HepG2 (cell line): ENCODE results near the gene CEP97. TPM values are rescaled to one million over a fixed set of nuclear protein-coding genes. Genes with fewer than 3 reads are reported as not detected.
A peak's percentile ranks its signal among the peaks of the same experiment; 100 is the strongest.

Experiments used
- ARHGAP35 ChIP-seq: sonication (generic); formaldehyde crosslinking; IDR thresholded peaks from 2 replicates; pipeline ENCODE4 v1.9.0; 2022; ENCODE audit warnings: mild to moderate bottlenecking, inconsistent platforms, moderate library complexity, missing genetic modification reagents, borderline replicate concordance
- ETV6 ChIP-seq: sonication (generic); formaldehyde crosslinking; conservative IDR thresholded peaks from 2 replicates; pipeline ENCODE4 v1.4.0; 2020; ENCODE audit warnings: missing genetic modification reagents
- RXRA ChIP-seq: sonication (generic); formaldehyde crosslinking; IDR thresholded peaks from 2 replicates; pipeline ENCODE4 v1.5.1; 2020; ENCODE audit warnings: missing genetic modification reagents
- SAFB2 ChIP-seq: sonication (generic); formaldehyde crosslinking; IDR thresholded peaks from 2 replicates; pipeline ENCODE4 v1.5.1; 2020; ENCODE audit warnings: missing genetic modification reagents, low read depth, mild to moderate bottlenecking, borderline replicate concordance
- SNAPC2 ChIP-seq: sonication (generic); formaldehyde crosslinking; IDR thresholded peaks from 2 replicates; pipeline ENCODE4 v1.8.1; 2022; ENCODE audit warnings: mild to moderate bottlenecking, missing genetic modification reagents
- TBL1XR1 ChIP-seq: fragments of 150-350 bp; IDR thresholded peaks from 2 replicates; pipeline ENCODE4 v1.6.1; 2014; ENCODE audit warnings: borderline replicate concordance, low read length; ENCODE audit not compliant: partially characterized antibody
- ZBTB7B ChIP-seq: sonication (generic); formaldehyde crosslinking; IDR thresholded peaks from 2 replicates; pipeline ENCODE4 v1.4.0; 2020; ENCODE audit warnings: missing genetic modification reagents
- ZNF180 ChIP-seq: sonication (generic); formaldehyde crosslinking; IDR thresholded peaks from 2 replicates; pipeline ENCODE4 v1.4.0; 2020; ENCODE audit warnings: low read depth, missing genetic modification reagents, borderline replicate concordance
- ZNF484 ChIP-seq: sonication (generic); formaldehyde crosslinking; IDR thresholded peaks from 2 replicates; pipeline ENCODE4 v1.5.1; 2020; ENCODE audit warnings: mild to moderate bottlenecking, low read depth, missing genetic modification reagents, borderline replicate concordance
- ZNF550 ChIP-seq: sonication (generic); formaldehyde crosslinking; IDR thresholded peaks from 2 replicates; pipeline ENCODE4 v1.4.0; 2020; ENCODE audit warnings: mild to moderate bottlenecking, missing genetic modification reagents, borderline replicate concordance
- ZNF589 ChIP-seq: sonication (generic); formaldehyde crosslinking; conservative IDR thresholded peaks from 2 replicates; pipeline ENCODE4 v1.8.0; 2022; ENCODE audit warnings: mild to moderate bottlenecking, moderate library complexity, missing genetic modification reagents
- ZNF619 ChIP-seq: sonication (generic); formaldehyde crosslinking; IDR thresholded peaks from 2 replicates; pipeline ENCODE4 v1.4.0; 2020; ENCODE audit warnings: mild to moderate bottlenecking, missing genetic modification reagents
- ZNF704 ChIP-seq: sonication (generic); formaldehyde crosslinking; IDR thresholded peaks from 2 replicates; pipeline ENCODE4 v1.8.1; 2023; ENCODE audit warnings: mild to moderate bottlenecking, inconsistent platforms, moderate library complexity, missing genetic modification reagents, borderline replicate concordance
- ZNF709 ChIP-seq: sonication (generic); formaldehyde crosslinking; IDR thresholded peaks from 2 replicates; pipeline ENCODE4 v1.5.0; 2020; ENCODE audit warnings: mild to moderate bottlenecking, missing genetic modification reagents
- ZNF772 ChIP-seq: sonication (generic); formaldehyde crosslinking; IDR thresholded peaks from 2 replicates; pipeline ENCODE4 v1.5.0; 2020; ENCODE audit warnings: mild to moderate bottlenecking, missing genetic modification reagents
- polyA plus RNA-seq, 8 experiments: library from polyadenylated mRNA; depleted of rRNA in 3 of 8; stranded (reverse) in 7 of 8; unstranded in 1 of 8; fragments of >200 nt; fragmentation: Illumina TruSeq in 4 of 8; extraction: Trizol in 4 of 8; gene quantifications; 2 replicates each; pipeline versions ENCODE4 v1.2.1 to v1.2.3, GENCODE V29; 2011 to 2016; ENCODE audit warnings: low read depth in 4 of 8, missing spikeins in 1 of 8, mixed read lengths in 1 of 8; ENCODE audit not compliant: insufficient read depth in 1 of 8
- total RNA-seq, 5 experiments: library from RNA; depleted of rRNA; stranded (reverse); fragments of >200 nt; fragmentation: Illumina TruSeq; extraction: Trizol; gene quantifications; 2 replicates each; pipeline ENCODE4 v1.2.3, GENCODE V29; 2016; ENCODE audit warnings: low read depth in 1 of 5
- TF ChIP-seq, protein P1 (sequence below): sonication (generic); formaldehyde crosslinking; IDR thresholded peaks from 2 replicates; pipeline ENCODE4 v1.9.0; 2021; ENCODE audit warnings: mild to moderate bottlenecking, missing genetic modification reagents
- TF ChIP-seq, protein P2 (sequence below): sonication (generic); formaldehyde crosslinking; conservative IDR thresholded peaks from 2 replicates; pipeline ENCODE4 v1.8.0; 2022; ENCODE audit warnings: mild to moderate bottlenecking, moderate library complexity, missing genetic modification reagents
- TF ChIP-seq, protein P3 (sequence below): sonication (generic); formaldehyde crosslinking; IDR thresholded peaks from 2 replicates; pipeline ENCODE4 v1.4.0; 2020; ENCODE audit warnings: mild to moderate bottlenecking, missing genetic modification reagents

CEP97 gene
- total and polyA plus RNA-seq, 2 of the 13 experiments (the other 11 are each of a cell fraction or from before 2014, with no cell fraction given) = 0.99 to 6.5 TPM

DNA sequence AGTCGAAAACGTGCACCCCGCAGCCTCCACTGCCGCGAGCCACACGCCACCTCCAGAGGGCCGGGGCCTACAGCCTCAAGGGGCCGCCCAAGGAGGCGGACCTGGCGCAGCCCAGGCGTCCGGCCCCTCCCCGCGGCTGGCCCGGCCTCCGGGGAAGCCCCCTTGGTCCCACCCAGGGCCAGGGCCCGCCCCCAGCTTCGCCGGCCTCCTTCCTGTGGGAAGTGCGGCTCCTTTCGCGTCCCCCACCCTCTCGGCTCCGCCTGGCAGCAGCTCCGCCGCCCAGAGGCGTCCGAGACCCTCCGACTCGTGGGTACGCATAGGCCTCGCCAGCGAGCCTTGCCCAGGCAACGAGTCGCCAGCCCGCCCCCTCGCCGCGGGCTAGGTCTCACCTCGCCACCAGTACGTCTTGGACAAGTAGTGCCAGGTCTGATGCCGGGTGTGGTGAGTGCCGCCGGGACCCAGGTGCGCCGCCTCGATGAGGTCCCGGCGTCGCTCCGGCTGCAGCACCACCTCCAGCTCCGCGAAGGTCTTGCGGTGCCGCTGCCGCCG, 48.1 kb upstream of the CEP97 start (continued):
- TF ChIP-seq, protein P1, sequence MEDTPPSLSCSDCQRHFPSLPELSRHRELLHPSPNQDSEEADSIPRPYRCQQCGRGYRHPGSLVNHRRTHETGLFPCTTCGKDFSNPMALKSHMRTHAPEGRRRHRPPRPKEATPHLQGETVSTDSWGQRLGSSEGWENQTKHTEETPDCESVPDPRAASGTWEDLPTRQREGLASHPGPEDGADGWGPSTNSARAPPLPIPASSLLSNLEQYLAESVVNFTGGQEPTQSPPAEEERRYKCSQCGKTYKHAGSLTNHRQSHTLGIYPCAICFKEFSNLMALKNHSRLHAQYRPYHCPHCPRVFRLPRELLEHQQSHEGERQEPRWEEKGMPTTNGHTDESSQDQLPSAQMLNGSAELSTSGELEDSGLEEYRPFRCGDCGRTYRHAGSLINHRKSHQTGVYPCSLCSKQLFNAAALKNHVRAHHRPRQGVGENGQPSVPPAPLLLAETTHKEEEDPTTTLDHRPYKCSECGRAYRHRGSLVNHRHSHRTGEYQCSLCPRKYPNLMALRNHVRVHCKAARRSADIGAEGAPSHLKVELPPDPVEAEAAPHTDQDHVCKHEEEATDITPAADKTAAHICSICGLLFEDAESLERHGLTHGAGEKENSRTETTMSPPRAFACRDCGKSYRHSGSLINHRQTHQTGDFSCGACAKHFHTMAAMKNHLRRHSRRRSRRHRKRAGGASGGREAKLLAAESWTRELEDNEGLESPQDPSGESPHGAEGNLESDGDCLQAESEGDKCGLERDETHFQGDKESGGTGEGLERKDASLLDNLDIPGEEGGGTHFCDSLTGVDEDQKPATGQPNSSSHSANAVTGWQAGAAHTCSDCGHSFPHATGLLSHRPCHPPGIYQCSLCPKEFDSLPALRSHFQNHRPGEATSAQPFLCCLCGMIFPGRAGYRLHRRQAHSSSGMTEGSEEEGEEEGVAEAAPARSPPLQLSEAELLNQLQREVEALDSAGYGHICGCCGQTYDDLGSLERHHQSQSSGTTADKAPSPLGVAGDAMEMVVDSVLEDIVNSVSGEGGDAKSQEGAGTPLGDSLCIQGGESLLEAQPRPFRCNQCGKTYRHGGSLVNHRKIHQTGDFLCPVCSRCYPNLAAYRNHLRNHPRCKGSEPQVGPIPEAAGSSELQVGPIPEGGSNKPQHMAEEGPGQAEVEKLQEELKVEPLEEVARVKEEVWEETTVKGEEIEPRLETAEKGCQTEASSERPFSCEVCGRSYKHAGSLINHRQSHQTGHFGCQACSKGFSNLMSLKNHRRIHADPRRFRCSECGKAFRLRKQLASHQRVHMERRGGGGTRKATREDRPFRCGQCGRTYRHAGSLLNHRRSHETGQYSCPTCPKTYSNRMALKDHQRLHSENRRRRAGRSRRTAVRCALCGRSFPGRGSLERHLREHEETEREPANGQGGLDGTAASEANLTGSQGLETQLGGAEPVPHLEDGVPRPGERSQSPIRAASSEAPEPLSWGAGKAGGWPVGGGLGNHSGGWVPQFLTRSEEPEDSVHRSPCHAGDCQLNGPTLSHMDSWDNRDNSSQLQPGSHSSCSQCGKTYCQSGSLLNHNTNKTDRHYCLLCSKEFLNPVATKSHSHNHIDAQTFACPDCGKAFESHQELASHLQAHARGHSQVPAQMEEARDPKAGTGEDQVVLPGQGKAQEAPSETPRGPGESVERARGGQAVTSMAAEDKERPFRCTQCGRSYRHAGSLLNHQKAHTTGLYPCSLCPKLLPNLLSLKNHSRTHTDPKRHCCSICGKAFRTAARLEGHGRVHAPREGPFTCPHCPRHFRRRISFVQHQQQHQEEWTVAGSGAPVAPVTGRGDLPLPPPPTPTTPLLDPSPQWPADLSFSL (CRISPR knock-in tag) = no peak
- 0 out of 2 replicates have a peak, but pooled peaks have one; percentile 52 for TF ChIP-seq ZNF619 (CRISPR knock-in tag)
- TF ChIP-seq ZNF704 (CRISPR knock-in tag) = no peak; the same call in 1 of the 2 replicates
- 0 out of 2 replicates have a peak, but pooled peaks have one; percentile 27 for TF ChIP-seq ZNF589
- TF ChIP-seq, protein P2, sequence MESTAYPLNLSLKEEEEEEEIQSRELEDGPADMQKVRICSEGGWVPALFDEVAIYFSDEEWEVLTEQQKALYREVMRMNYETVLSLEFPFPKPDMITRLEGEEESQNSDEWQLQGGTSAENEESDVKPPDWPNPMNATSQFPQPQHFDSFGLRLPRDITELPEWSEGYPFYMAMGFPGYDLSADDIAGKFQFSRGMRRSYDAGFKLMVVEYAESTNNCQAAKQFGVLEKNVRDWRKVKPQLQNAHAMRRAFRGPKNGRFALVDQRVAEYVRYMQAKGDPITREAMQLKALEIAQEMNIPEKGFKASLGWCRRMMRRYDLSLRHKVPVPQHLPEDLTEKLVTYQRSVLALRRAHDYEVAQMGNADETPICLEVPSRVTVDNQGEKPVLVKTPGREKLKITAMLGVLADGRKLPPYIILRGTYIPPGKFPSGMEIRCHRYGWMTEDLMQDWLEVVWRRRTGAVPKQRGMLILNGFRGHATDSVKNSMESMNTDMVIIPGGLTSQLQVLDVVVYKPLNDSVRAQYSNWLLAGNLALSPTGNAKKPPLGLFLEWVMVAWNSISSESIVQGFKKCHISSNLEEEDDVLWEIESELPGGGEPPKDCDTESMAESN (CRISPR knock-in tag) = no peak
- no peak for TF ChIP-seq SNAPC2 (CRISPR knock-in tag)
- TF ChIP-seq ZBTB7B = peak; percentile 17; the same call in 1 of the 2 replicates
- TF ChIP-seq ZNF180 = no peak
- TF ChIP-seq TBL1XR1 = no peak
- TF ChIP-seq ARHGAP35 = 0 out of 2 replicates have a peak, but pooled peaks have one; percentile 10
- peak; percentile 12; the same call in 1 of the 2 replicates for TF ChIP-seq ETV6 (CRISPR knock-in tag)
- TF ChIP-seq, protein P3, sequence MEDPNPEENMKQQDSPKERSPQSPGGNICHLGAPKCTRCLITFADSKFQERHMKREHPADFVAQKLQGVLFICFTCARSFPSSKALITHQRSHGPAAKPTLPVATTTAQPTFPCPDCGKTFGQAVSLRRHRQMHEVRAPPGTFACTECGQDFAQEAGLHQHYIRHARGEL (CRISPR knock-in tag) = 0 out of 2 replicates have a peak, but pooled peaks have one; percentile 21
- no peak for TF ChIP-seq RXRA (CRISPR knock-in tag)
- TF ChIP-seq ZNF772 (CRISPR knock-in tag) = peak; percentile 38; the same call in 1 of the 2 replicates
- no peak for TF ChIP-seq ZNF484 (CRISPR knock-in tag)
- no peak for TF ChIP-seq SAFB2 (CRISPR knock-in tag)
- TF ChIP-seq ZNF709 (CRISPR knock-in tag) = peak; percentile 62; the same call in 1 of the 2 replicates
- TF ChIP-seq ZNF550 (CRISPR knock-in tag) = no peak
